Measurements from ENCODE around the gene REC114.
"Not testable (repeated sequence)": the region's sequence is repeated elsewhere in the genome, so short reads cannot be mapped to it uniquely, and the experiment has no call there.

DNA sequence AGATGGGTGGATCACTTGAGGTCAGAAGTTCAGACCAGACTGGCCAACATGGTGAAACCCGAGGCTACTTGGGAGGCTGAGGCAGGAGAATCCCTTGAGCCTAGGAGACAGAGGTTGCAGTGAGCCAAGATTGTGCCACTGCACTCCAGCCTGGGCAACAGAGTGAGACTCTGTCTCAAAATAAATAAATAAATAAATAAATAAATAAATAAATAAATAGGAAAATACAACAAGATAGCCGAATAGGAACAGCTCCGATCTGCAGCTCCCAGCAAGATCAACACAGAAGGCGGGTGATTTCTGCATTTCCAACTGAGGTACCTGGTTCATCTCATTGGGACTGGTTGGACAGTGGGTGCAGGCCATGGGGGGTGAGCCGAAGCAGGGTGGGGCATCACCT lies 4.5 kb downstream of the REC114 start:
- TF ChIP-seq, protein P1, sequence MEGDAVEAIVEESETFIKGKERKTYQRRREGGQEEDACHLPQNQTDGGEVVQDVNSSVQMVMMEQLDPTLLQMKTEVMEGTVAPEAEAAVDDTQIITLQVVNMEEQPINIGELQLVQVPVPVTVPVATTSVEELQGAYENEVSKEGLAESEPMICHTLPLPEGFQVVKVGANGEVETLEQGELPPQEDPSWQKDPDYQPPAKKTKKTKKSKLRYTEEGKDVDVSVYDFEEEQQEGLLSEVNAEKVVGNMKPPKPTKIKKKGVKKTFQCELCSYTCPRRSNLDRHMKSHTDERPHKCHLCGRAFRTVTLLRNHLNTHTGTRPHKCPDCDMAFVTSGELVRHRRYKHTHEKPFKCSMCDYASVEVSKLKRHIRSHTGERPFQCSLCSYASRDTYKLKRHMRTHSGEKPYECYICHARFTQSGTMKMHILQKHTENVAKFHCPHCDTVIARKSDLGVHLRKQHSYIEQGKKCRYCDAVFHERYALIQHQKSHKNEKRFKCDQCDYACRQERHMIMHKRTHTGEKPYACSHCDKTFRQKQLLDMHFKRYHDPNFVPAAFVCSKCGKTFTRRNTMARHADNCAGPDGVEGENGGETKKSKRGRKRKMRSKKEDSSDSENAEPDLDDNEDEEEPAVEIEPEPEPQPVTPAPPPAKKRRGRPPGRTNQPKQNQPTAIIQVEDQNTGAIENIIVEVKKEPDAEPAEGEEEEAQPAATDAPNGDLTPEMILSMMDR (conservative IDR thresholded peaks at IDR 0.05 in 1 of 2, IDR thresholded peaks at IDR 0.05 in 1 of 2; ENCODE audit: extremely low read depth in 1 of 2, insufficient read depth in 1 of 2, low read depth in 1 of 2, low read length in 2 of 2) = not testable (repeated sequence)
- TF ChIP-seq EZH2 (IDR thresholded peaks at IDR 0.05; ENCODE audit: borderline replicate concordance, low read length) = not testable (repeated sequence)
